ENCODE measurements around the gene ATXN7.

The ATXN7 gene

DNA sequence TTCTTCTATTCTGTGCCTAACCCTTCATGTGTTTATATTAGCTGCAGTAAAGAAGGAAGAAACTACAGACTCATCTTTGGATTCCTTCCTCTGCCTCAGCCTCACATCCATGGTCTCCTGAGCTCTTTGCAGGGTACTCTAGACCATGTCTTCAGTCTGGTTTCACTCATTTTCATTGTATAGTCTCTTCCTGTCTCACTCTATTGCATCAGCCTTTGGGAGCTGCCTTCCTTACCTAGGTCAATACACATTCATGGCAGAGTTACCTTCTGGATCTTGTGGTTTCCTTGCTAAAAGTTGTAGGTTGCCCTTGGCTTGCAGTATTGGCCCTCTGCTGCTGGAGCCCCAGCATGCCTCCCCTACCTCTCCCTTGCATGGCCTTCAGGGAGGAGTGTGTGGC is 80.0 kb downstream of the ATXN7 start:
- in situ Hi-C loops (cut with MboI; ENCODE audit: low sequenced_read_pairs), result no loop called here
- H3K36me3 ChIP-seq (replicated peaks), result no peaks in the 10 kb centered on the region; the same call in 1 of the 2 replicates
- H3K9me3 ChIP-seq, result no peaks in the 10 kb centered on the region
- DNase-seq (ENCODE audit: low spot score in 2 of 2), result no peak
- peaks cover under 1% of the 10 kb centered on the region for H3K4me1 ChIP-seq
- no peak overlapping the region for H3K4me3 ChIP-seq
- no peaks in the 10 kb centered on the region for H3K27me3 ChIP-seq (ENCODE audit: low read depth)

DNA sequence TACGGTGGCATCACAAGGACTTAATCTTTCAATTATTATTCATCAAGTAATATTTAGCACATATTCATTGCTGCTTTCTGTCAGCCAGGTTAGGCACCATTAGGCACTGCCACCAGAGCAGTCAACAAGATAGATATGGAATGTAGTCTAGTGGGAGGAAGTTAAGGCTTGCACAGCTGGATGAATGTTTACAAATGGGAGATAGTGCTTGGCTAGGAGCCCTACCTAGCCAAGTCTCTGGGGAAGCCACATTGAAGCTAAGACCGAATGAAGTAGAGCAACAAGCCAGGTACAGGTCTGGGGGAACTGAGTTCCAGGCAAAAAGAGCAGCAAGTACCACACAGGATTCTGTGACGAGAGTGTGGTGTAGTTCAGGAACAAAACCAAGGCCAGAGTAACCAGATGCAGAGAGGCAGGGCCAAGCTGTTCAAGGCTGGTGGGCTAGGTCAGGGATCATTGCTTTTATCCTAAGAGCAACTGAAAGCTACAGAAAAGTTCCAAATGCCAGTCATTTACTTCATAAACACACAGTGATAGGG is 82.0 kb downstream of the ATXN7 start:
- H3K9me3 ChIP-seq, result no peaks in the 10 kb centered on the region
- H3K36me3 ChIP-seq (replicated peaks), result no peaks in the 10 kb centered on the region; the same call in 1 of the 2 replicates
- H3K4me3 ChIP-seq, result no peak overlapping the region
- H3K4me1 ChIP-seq, result peaks cover 10% of the 10 kb centered on the region
- DNase-seq (ENCODE audit: low spot score in 2 of 2), result no peak
- H3K27me3 ChIP-seq (ENCODE audit: low read depth), result no peaks in the 10 kb centered on the region
- in situ Hi-C loops (cut with MboI; ENCODE audit: low sequenced_read_pairs), result no loop called here

DNA sequence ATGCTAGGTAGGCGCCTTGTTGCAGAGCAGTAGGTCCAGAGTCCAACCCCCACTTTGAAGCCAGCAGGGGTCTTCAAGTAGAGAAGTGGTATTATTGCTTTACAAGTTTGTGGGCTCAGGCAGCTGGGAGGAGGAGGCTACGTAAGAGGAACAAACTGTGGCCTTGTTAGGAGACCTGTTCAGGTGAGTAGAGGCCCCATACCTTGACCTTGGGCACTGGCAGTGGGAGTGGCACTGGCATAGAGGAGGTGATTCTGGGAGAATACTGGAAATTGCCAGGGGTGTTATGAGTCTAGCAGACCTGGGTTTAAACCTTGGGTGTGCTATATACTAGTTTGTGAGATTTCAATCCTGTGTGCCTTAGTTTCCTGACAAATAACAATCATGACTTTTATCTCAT is 83.1 kb downstream of the ATXN7 start:
- Histone ChIP-seq H3K4me3 (no peak overlapping the region), H3K36me3 (replicated peaks) (no peaks in the 10 kb centered on the region; the same call in 1 of the 2 replicates), H3K9me3 (no peaks in the 10 kb centered on the region), H3K27me3 (ENCODE audit: low read depth) (no peaks in the 10 kb centered on the region), H3K4me1 (peaks cover 21% of the 10 kb centered on the region)
- no peak for DNase-seq (ENCODE audit: low spot score in 2 of 2)
- in situ Hi-C loops (cut with MboI; ENCODE audit: low sequenced_read_pairs), result no loop called here

DNA sequence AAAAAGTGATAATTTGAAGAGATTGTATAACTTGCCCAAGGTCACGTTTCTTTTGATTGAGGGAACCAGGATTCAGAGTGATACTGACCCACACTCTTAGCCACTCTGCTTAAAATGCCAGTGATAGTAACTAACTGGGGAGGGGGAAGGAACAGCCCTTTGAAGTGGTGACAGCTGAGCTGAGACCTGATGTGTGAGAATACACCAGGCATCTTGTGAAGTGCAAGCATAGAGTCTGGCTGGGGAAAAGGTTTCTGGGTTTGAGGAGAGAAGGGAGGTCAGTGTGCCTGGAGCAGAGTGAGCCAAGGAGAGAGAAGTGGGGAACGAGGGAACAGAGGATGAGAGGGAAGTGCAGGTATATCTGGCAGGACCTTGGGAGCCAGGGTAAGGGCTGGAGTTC is 83.9 kb downstream of the ATXN7 start:
- peaks cover 25% of the 10 kb centered on the region for H3K4me1 ChIP-seq
- H3K36me3 ChIP-seq (replicated peaks), result no peaks in the 10 kb centered on the region; the same call in 1 of the 2 replicates
- H3K4me3 ChIP-seq, result no peak overlapping the region
- no peaks in the 10 kb centered on the region for H3K27me3 ChIP-seq (ENCODE audit: low read depth)
- no peaks in the 10 kb centered on the region for H3K9me3 ChIP-seq
- in situ Hi-C loops (cut with MboI; ENCODE audit: low sequenced_read_pairs), result no loop called here
- DNase-seq (ENCODE audit: low spot score in 2 of 2), result no peak

DNA sequence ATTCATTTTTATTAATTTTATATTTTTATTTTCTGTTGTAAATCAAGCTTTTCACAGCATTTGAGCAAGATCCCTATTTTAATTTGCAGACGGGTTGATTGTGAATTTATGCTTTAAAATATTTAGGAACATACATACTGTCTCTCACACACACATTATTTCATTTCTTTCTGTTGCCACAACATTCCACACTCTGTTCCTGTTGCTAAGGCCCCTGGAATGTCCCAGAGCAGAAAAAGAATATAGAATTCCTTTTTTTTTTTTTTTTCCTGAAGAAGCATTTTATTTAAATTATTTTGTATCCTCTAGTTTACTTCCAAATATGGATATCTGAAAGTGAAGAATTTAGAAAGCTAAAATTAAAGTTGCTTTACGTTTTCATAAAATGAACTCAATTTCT is 85.3 kb downstream of the ATXN7 start:
- Histone ChIP-seq H3K27me3 (ENCODE audit: low read depth) (no peaks in the 10 kb centered on the region), H3K4me3 (no peak overlapping the region), H3K36me3 (replicated peaks) (no peaks in the 10 kb centered on the region; the same call in 1 of the 2 replicates), H3K4me1 (peaks cover 25% of the 10 kb centered on the region), H3K9me3 (no peaks in the 10 kb centered on the region)
- no peak for DNase-seq (ENCODE audit: low spot score in 2 of 2)
- in situ Hi-C loops (cut with MboI; ENCODE audit: low sequenced_read_pairs), result no loop called here

DNA sequence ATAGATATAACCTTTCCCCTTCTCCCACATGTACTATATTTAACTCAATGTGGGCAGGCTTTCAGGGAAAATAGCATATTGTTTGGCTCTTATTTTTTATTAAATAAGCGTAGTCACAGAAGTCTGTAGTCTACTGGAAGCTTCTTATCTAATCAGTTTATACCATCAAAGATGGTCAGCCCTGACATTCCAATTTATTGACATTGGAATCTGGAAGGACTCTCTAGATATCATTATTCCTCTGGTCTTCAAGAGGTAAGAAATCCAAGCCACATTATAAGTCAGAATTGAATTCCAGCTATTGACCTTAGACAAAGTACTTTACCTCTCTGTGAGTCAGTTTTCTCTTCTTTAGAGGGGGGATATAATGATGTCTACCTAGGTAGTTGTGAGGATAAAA is 87.0 kb downstream of the ATXN7 start:
- Histone ChIP-seq H3K4me3 (no peak overlapping the region), H3K4me1 (peaks cover 25% of the 10 kb centered on the region), H3K9me3 (no peaks in the 10 kb centered on the region), H3K27me3 (ENCODE audit: low read depth) (no peaks in the 10 kb centered on the region), H3K36me3 (replicated peaks) (no peaks in the 10 kb centered on the region; the same call in 1 of the 2 replicates)
- in situ Hi-C loops (cut with MboI; ENCODE audit: low sequenced_read_pairs), result no loop called here
- DNase-seq (ENCODE audit: low spot score in 2 of 2), result no peak

DNA sequence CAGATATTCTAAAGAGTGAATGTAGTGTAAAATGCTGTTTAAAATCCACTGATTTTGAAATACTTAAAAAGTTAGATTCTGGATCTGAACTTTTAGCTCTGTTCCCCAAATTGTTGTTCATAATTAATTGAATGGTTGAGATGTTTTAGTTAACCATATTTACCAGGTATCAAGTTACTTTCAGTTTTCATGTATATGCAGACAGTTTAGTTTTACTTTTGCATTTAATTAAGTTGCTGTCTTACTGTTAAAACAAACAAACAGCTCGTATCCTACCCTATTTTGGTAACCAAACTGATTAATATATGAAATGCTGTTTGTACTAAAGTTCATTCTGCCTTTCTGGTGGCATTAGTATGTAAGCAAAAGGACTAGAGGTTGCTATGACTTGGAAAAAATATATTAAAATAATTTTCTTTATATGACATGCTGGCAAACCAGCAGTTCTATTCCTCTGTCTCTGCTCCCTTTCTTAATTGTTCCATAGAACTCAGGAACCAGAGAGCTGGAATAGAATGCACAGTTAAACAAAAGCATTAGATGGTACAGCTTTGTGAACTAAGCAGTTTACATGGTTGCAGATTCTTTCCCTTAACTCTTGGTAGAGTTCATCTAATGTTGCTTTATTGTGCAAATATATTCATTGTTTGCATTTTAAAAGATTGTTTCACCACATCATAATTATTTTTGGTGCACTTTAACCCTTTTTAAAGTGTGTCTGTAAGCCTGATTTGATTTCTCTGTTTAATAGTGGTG is 88.0 kb downstream of the ATXN7 start:
- peak in 1 of 2 experiments; percentile 97 for DNase-seq (ENCODE audit: low spot score in 2 of 2)
- H3K9me3 ChIP-seq, result no peaks in the 10 kb centered on the region

DNA sequence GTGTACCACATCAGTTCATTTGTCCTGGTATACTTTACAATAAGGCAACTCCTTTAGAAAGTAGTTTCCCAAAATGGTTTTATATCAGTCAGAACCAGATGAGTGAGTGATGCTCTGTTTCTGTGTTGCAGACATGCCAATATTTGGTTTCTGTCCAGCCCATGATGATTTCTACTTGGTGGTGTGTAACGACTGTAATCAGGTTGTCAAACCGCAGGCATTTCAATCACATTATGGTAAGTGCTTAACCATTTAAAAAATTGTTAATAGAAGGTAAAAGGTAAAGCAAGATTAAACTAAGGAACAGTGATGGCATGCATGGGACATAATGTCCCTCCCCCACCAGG is 88.6 kb downstream of the ATXN7 start:
- Histone ChIP-seq H3K4me1 (peaks cover 25% of the 10 kb centered on the region), H3K27me3 (ENCODE audit: low read depth) (no peaks in the 10 kb centered on the region), H3K4me3 (no peak overlapping the region), H3K9me3 (no peaks in the 10 kb centered on the region), H3K36me3 (replicated peaks) (no peaks in the 10 kb centered on the region; the same call in 1 of the 2 replicates)
- in situ Hi-C loops (cut with MboI; ENCODE audit: low sequenced_read_pairs), result no loop called here
- no peak for DNase-seq (ENCODE audit: low spot score in 2 of 2)

More for the DNA sequence above, 88.0 kb downstream of the ATXN7 start:
- Histone ChIP-seq H3K4me1 (peaks cover 25% of the 10 kb centered on the region), H3K27me3 (ENCODE audit: low read depth) (no peaks in the 10 kb centered on the region), H3K36me3 (replicated peaks) (no peaks in the 10 kb centered on the region; the same call in 1 of the 2 replicates), H3K4me3 (no peak overlapping the region)
- in situ Hi-C loops (cut with MboI; ENCODE audit: low sequenced_read_pairs), result no loop called here

DNA sequence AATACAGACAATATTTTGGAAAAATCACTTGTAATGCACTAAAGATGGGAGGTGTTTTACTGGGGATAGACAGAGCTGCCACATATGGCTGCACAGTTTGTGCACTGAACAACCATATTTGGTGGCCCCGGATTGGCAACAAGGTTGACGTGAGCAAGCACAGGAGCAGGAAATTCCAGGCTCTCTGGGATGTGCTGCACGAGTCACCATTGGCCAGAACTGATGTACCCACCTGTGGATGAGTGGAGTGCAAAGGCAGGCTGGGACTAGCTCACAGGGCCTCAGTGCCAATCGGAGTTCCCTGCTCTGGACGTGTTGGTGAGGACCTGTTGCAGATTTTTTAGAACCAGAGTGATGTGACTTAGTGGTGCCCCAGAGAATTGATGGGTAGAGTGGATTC is 90.5 kb downstream of the ATXN7 start:
- in situ Hi-C loops (cut with MboI; ENCODE audit: low sequenced_read_pairs), result no loop called here
- no peak overlapping the region for H3K4me3 ChIP-seq
- H3K27me3 ChIP-seq (ENCODE audit: low read depth), result no peaks in the 10 kb centered on the region
- H3K4me1 ChIP-seq, result peaks cover 30% of the 10 kb centered on the region
- H3K9me3 ChIP-seq, result no peaks in the 10 kb centered on the region
- DNase-seq (ENCODE audit: low spot score in 2 of 2), result no peak
- H3K36me3 ChIP-seq (replicated peaks), result no peaks in the 10 kb centered on the region; the same call in 1 of the 2 replicates

DNA sequence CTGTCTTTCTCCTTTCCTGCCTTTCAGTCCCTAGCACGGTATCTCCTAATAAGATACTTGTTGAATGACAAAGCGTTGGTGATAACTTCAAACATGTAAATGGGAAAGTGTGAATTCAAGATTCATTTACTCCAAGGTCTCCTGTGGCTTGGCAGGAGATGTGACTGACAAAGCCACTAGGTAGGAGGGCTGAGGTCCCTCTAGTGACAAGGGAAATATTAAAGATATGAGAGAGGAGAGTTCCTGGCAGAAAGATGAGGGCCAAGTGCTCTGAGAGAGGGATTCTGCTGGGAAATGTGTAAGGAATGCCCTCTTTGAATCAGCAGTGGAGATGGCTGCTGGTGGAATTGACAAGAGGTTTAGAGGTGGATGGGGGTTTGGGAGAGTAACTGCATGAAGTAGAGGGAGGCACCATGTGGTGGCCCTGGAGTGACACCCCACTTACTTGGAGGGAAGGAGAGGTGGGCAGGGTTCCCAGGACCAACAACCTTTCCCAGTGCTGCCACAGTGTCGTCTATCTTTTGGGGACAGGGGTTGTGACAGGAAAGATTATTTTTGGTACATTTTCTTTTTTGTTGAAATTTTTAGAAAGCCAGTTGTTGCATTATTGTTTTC is 91.5 kb downstream of the ATXN7 start:
- in situ Hi-C loops (cut with MboI; ENCODE audit: low sequenced_read_pairs), result no loop called here
- no peak for DNase-seq (ENCODE audit: low spot score in 2 of 2)
- no peaks in the 10 kb centered on the region for H3K9me3 ChIP-seq
- no peaks in the 10 kb centered on the region; the same call in 1 of the 2 replicates for H3K36me3 ChIP-seq (replicated peaks)
- H3K4me1 ChIP-seq, result peaks cover 26% of the 10 kb centered on the region
- H3K27me3 ChIP-seq (ENCODE audit: low read depth), result no peaks in the 10 kb centered on the region
- H3K4me3 ChIP-seq, result no peak overlapping the region

DNA sequence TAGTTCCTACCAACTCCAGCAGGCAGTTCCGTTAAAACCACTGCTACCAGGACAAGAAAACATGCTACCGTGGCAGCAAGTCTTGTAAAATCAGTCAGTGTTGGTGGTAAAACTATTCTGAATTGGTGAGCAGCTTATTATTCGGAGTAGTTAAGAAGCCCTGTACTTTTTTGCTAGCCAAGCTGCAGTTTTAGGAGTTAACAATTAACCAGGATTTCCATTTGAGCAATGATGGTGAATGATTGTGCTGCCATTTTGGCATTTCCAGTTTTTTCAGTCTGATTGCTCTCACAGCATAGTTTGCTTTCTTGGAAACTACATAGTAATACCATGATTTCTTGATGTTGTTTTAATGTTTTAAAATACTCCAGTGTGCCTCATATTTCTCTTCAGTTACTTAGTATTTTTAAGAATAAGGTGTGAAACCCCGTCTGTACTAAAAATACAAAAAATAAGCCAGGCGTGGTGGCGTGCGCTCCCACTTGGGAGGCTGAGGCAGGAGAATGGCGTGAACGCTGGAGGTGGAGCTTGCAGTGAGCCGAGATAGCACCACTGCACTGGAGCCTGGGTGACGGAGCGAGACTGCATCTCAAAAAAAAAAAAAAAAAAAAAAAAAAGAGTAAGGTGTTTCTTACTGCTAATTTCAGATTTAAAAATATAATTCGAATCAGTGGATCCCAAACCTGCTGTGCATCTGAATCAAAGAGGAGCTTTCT is 92.3 kb downstream of the ATXN7 start:
- H3K4me3 ChIP-seq, result no peak overlapping the region
- H3K27me3 ChIP-seq (ENCODE audit: low read depth), result no peaks in the 10 kb centered on the region
- no peaks in the 10 kb centered on the region for H3K9me3 ChIP-seq
- no peaks in the 10 kb centered on the region; the same call in 1 of the 2 replicates for H3K36me3 ChIP-seq (replicated peaks)
- H3K4me1 ChIP-seq, result peaks cover 26% of the 10 kb centered on the region
- in situ Hi-C loops (cut with MboI; ENCODE audit: low sequenced_read_pairs), result no loop called here
- DNase-seq (ENCODE audit: low spot score in 2 of 2), result no peak

DNA sequence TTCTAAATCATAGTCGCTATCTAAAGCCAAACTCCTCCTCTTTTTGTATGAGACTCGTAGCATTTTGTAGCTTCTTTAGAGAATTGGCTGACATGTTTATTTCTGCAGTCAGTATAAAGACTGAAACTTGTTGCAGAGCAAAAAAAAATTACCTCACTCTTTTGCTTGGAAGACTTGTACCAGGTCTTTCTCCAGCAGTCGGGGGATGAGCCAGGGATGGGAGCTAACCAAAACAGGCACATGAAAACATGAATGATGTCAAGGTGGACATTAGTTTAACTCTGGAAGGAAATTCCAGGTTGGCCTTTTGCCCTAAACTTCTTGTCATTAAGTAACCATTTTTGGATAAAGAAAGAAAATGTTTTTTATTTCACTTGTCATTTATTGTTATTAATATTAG is 95.5 kb downstream of the ATXN7 start:
- Histone ChIP-seq H3K4me1 (peaks cover 27% of the 10 kb centered on the region), H3K36me3 (replicated peaks) (no peaks in the 10 kb centered on the region), H3K4me3 (no peak overlapping the region), H3K9me3 (no peaks in the 10 kb centered on the region), H3K27me3 (ENCODE audit: low read depth) (no peaks in the 10 kb centered on the region)
- DNase-seq (ENCODE audit: low spot score in 2 of 2), result no peak
- in situ Hi-C loops (cut with MboI; ENCODE audit: low sequenced_read_pairs), result no loop called here

DNA sequence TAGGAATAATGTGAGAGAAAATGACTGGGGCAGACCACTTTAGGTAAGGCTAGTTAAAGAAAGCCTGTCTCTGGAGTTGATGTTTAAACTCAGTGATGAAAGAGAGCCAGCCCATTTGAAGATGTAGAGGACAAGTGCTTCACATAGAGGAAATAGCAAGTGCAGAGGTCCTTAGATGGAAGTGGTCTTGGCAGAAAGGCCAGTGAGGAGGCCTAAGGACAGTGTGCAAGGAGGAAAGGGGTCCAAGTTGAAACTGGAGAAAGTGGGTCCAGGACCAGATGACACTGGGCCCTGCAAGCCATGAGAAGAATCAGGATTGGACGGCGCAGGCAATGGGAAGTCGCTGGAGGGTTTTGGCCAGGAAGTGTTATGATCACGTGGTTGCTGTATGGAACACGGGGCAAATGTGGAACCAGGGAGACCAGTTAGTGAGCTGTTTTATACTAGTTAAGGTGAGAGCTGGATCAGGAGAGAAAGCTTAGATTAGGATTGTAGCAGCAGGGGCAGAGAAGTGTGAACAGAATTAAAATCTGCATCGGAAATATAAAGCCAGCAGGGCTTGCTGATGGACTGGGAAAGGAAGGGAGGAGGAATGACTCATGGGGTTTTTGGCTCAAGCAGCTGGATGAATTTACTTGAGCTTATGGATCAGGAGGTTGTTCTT is 96.5 kb downstream of the ATXN7 start:
- H3K9me3 ChIP-seq, result no peaks in the 10 kb centered on the region
- no peaks in the 10 kb centered on the region for H3K36me3 ChIP-seq (replicated peaks)
- peak; percentile 18 to 44 for DNase-seq (ENCODE audit: low spot score in 2 of 2)
- peaks cover 32% of the 10 kb centered on the region for H3K4me1 ChIP-seq
- no peaks in the 10 kb centered on the region for H3K27me3 ChIP-seq (ENCODE audit: low read depth)
- no peak overlapping the region for H3K4me3 ChIP-seq
- in situ Hi-C loops (cut with MboI; ENCODE audit: low sequenced_read_pairs), result no loop called here

Measured in HAP-1 (cell line).